IMR-90 (cell line): ENCODE data around the gene PCDHB1. TPM values are rescaled to one million over a fixed set of nuclear protein-coding genes. Genes with fewer than 3 reads are reported as not detected.
A peak's percentile ranks its signal among the peaks of the same experiment; 100 is the strongest.

Source experiments
- ATAC-seq: fragments of 200-7000 bp; cut with Tn5 transposase; 2 replicates; pipeline ENCODE4 v1.9.1; 2020; ENCODE audit warnings: low read depth, mild to moderate bottlenecking, moderate library complexity
- BruUV-seq: library from RNA; stranded (reverse); fragments of 400-500 nt; replicated peaks from 2 replicates; lab custom pipeline; 2021; lab: Mats Ljungman, UMichigan
- CTCF ChIA-PET: fragments of 300-600 bp; formaldehyde crosslinking; extraction: SDS; loops from one replicate; lab custom pipeline; 2021; ENCODE audit warnings: antibody characterized with exemption; lab: Yijun Ruan, JAX
- POLR2A ChIA-PET: fragments of 300-600 bp; sonication (Branson Sonifier 250); formaldehyde crosslinking; loops from one replicate; lab custom pipeline; 2022; ENCODE audit warnings: antibody characterized with exemption; ENCODE audit not compliant: unreplicated experiment; lab: Charles Lee
- DNase-seq: peaks from one replicate; pipeline ENCODE4 v3.0.0; 2013
- H2AFZ ChIP-seq: replicated peaks from 2 replicates; pipeline ENCODE3; 2013; ENCODE audit warnings: low read length, mild to moderate bottlenecking; ENCODE audit not compliant: poor library complexity
- H2AK5ac ChIP-seq: 2 replicates; pipeline ENCODE4 v1.6.1; 2013; ENCODE audit warnings: low read depth, low read length, inconsistent platforms
- H2AK9ac ChIP-seq: replicated peaks from 2 replicates; pipeline ENCODE3; 2013; ENCODE audit warnings: mild to moderate bottlenecking, low read depth, low read length, moderate library complexity; ENCODE audit not compliant: poor library complexity
- H2BK120ac ChIP-seq: 2 replicates; pipeline ENCODE4 v1.6.1; 2013; ENCODE audit warnings: low read depth, low read length, inconsistent platforms
- H2BK15ac ChIP-seq: 3 replicates; pipeline ENCODE4 v1.6.1; 2013; ENCODE audit warnings: low read depth, low read length, inconsistent platforms
- H2BK20ac ChIP-seq: 2 replicates; pipeline ENCODE4 v1.6.1; 2013; ENCODE audit warnings: low read depth, mild to moderate bottlenecking, inconsistent platforms, low read length, moderate library complexity
- H2BK5ac ChIP-seq: 2 replicates; pipeline ENCODE4 v1.6.1; 2013; ENCODE audit warnings: mild to moderate bottlenecking, low read depth, low read length, inconsistent platforms; ENCODE audit not compliant: poor library complexity, severe bottlenecking
- H3K14ac ChIP-seq: replicated peaks from 2 replicates; pipeline ENCODE4 v1.6.1; 2013; ENCODE audit warnings: low read depth, low read length, inconsistent platforms
- H3K18ac ChIP-seq: 2 replicates; pipeline ENCODE4 v1.6.1; 2013; ENCODE audit warnings: low read depth, low read length, control low read depth
- H3K23ac ChIP-seq: 2 replicates; pipeline ENCODE4 v1.6.1; 2013; ENCODE audit warnings: low read depth, low read length, inconsistent platforms
- H3K27ac ChIP-seq: 2 replicates; pipeline ENCODE4 v1.5.1; 2013; ENCODE audit warnings: mild to moderate bottlenecking, control low read depth, low read length; ENCODE audit not compliant: insufficient read depth
- H3K27me3 ChIP-seq: 2 replicates; pipeline ENCODE4 v1.6.1; 2013; ENCODE audit warnings: low read length; ENCODE audit not compliant: control insufficient read depth, insufficient read depth
- H3K36me3 ChIP-seq: 2 replicates; pipeline ENCODE4 v1.6.1; 2013; ENCODE audit warnings: low read length, mixed read lengths; ENCODE audit not compliant: control insufficient read depth, insufficient read depth
- H3K4ac ChIP-seq: 2 replicates; pipeline ENCODE4 v1.6.1; 2013; ENCODE audit warnings: low read depth, low read length, inconsistent platforms
- H3K4me1 ChIP-seq: 2 replicates; pipeline ENCODE4 v1.6.1; 2013; ENCODE audit warnings: low read length, mixed read lengths; ENCODE audit not compliant: control insufficient read depth, insufficient read depth
- H3K4me2 ChIP-seq: 2 replicates; pipeline ENCODE4 v1.6.1; 2013; ENCODE audit warnings: low read depth, mild to moderate bottlenecking, control low read depth, low read length, moderate library complexity
- H3K4me3 ChIP-seq: 2 replicates; pipeline ENCODE4 v1.5.1; 2013; ENCODE audit warnings: low read depth, mild to moderate bottlenecking, control low read depth, low read length, moderate library complexity; ENCODE audit not compliant: insufficient read depth
- H3K56ac ChIP-seq: 2 replicates; pipeline ENCODE4 v1.6.1; 2013; ENCODE audit warnings: low read length, inconsistent platforms; ENCODE audit not compliant: insufficient read depth; ENCODE audit errors: extremely low read depth
- H3K79me1 ChIP-seq, 2 experiments: 2 replicates each; pipeline ENCODE4 v1.6.1; 2013; ENCODE audit warnings: low read length in 2 of 2, inconsistent platforms in 1 of 2, low read depth in 1 of 2
- H3K9ac ChIP-seq: 2 replicates; pipeline ENCODE4 v1.6.1; 2013; ENCODE audit warnings: low read depth, low read length, control low read depth
- H3K9me1 ChIP-seq: 2 replicates; pipeline ENCODE4 v1.6.1; 2013; ENCODE audit warnings: low read length, inconsistent platforms; ENCODE audit not compliant: insufficient read depth
- H3K9me3 ChIP-seq: 2 replicates; pipeline ENCODE4 v1.6.1; 2013; ENCODE audit warnings: low read length; ENCODE audit not compliant: control insufficient read depth, insufficient read depth
- H4K20me1 ChIP-seq: 2 replicates; pipeline ENCODE4 v1.6.1; 2013; ENCODE audit warnings: low read length, inconsistent platforms; ENCODE audit not compliant: insufficient read depth
- H4K5ac ChIP-seq: 2 replicates; pipeline ENCODE4 v1.6.1; 2013; ENCODE audit warnings: mild to moderate bottlenecking, low read depth, low read length, control low read depth
- H4K8ac ChIP-seq, 2 experiments: 2 replicates each; pipeline ENCODE4 v1.6.1; 2013; ENCODE audit warnings: low read depth in 2 of 2, low read length in 2 of 2, control low read depth in 1 of 2, inconsistent platforms in 1 of 2
- H4K91ac ChIP-seq: 2 replicates; pipeline ENCODE4 v1.6.1; 2013; ENCODE audit warnings: low read depth, low read length, inconsistent platforms; ENCODE audit not compliant: insufficient read depth
- CEBPB ChIP-seq: IDR thresholded peaks from 2 replicates; pipeline ENCODE4 v1.6.1; 2012; ENCODE audit warnings: low read depth, low read length, improper control_type of control experiment
- FOS ChIP-seq: fragments of 150-350 bp; IDR thresholded peaks from 2 replicates; pipeline ENCODE4 v1.6.1; 2016; ENCODE audit warnings: low read depth, low read length
- WGBS, 2 experiments: methylation state at CpG; one replicate each; pipeline versions ENCODE4 v1.1.5 to v1.1.7; 2013; ENCODE audit warnings: missing lambda C conversion rate in 2 of 2; ENCODE audit not compliant: insufficient read length in 1 of 2; ENCODE audit errors: extremely low coverage in 2 of 2; 5-methylcytosine and 5-hydroxymethylcytosine counted together
- dilution Hi-C: fragments of 300-500 bp; cut with HindIII; formaldehyde crosslinking; loops from one replicate; pipeline ENCODE4 v1.14.3; 2018; ENCODE audit warnings: low sequenced_read_pairs; ENCODE audit not compliant: unreplicated experiment
- in situ Hi-C: fragments of 300-500 bp; cut with MboI; formaldehyde crosslinking; loops from 3 replicates; pipeline ENCODE4 v1.14.3; 2019; ENCODE audit warnings: low sequenced_read_pairs, inconsistent platforms, mixed read lengths
- intact Hi-C: fragments of 100-400 bp; cut with micrococcal nuclease; formaldehyde crosslinking; loops from 2 replicates; pipeline ENCODE4 v1.10.0; 2022
- polyA plus RNA-seq, 3 experiments: library from polyadenylated mRNA; depleted of rRNA; stranded (reverse); fragments of >200 nt; gene quantifications; 2 replicates each; pipeline ENCODE4 v1.2.3, GENCODE V29; 2012; ENCODE audit warnings: low replicate concordance in 1 of 3
- total RNA-seq: library from RNA; depleted of rRNA; stranded (reverse); fragments of >200 nt; gene quantifications from 2 replicates; pipeline ENCODE4 v1.2.3, GENCODE V29; 2012

Gene PCDHB1
- total and polyA plus RNA-seq, 2 of the 4 experiments (the other 2 are of a cell fraction), result not detected

- Histone ChIP-seq H3K4me3 (no peak overlapping the region), H3K4me2 (no peak overlapping the region), H3K9me1 (no peaks in the 10 kb centered on the region), H4K20me1 (no peaks in the 10 kb centered on the region), H3K23ac (no peak overlapping the region), H4K5ac (no peak overlapping the region), H3K18ac (no peak overlapping the region), H2AFZ (no peak overlapping the region), H3K79me1 (no peaks in the 10 kb centered on the region), H3K4ac (no peak overlapping the region), H2BK5ac (no peak overlapping the region), H4K91ac (no peak overlapping the region), H3K27me3 (no peaks in the 10 kb centered on the region), H3K4me1 (no peaks in the 10 kb centered on the region), H2BK20ac (no peak overlapping the region), H3K36me3 (no peaks in the 10 kb centered on the region), H2AK9ac (no peak overlapping the region), H3K56ac (no peak overlapping the region), H3K9ac (no peak overlapping the region), H3K14ac (no peak overlapping the region), H2BK120ac (no peak overlapping the region), H2BK15ac (no peak overlapping the region), H2AK5ac (no peak overlapping the region), H3K27ac (no peak overlapping the region), H3K9me3 (peaks cover 8% of the 10 kb centered on the region; the same call in 1 of the 2 replicates), H4K8ac (no peak overlapping the region)
- ChIA-PET POLR2A (no interaction called here), CTCF (no interaction called here)
- in situ Hi-C loops, result no loop called here
- no TSS peak for BruUV-seq
- dilution Hi-C loops, result no loop called here
- no peak for ATAC-seq
- intact Hi-C loops, result no loop called here
- no CpG with 5 or more reads among the region's 1 CpG for WGBS, 2 experiments
- TF ChIP-seq FOS (no peak), CEBPB (peak; percentile 38)
- DNase-seq, result no peak
Observed at GRCh38 chr5:141022384-141022783, 28.8 kb upstream of the PCDHB1 start.
